Colonic mucosa (tissue), 4 donors: Measurements from ENCODE around the gene RAPGEF6. TPM values are rescaled to one million over a fixed set of nuclear protein-coding genes. Genes with fewer than 3 reads are reported as not detected.

ENCODE experiments used
- DNase-seq: peaks from one replicate; pipeline ENCODE4 v3.0.0-alpha.2; 2020
- H3K27ac ChIP-seq: fragments of 200-600 bp; one replicate; pipeline ENCODE4 v1.8.0; 2021
- H3K27me3 ChIP-seq: fragments of 200-600 bp; one replicate; pipeline ENCODE4 v1.8.0; 2021
- H3K36me3 ChIP-seq: fragments of 200-600 bp; one replicate; pipeline ENCODE4 v1.8.0; 2021
- H3K4me1 ChIP-seq: fragments of 200-600 bp; one replicate; pipeline ENCODE4 v1.8.0; 2021; ENCODE audit warnings: mild to moderate bottlenecking
- H3K4me3 ChIP-seq: fragments of 200-600 bp; one replicate; pipeline ENCODE4 v1.8.0; 2021
- H3K9ac ChIP-seq, 2 donors: one replicate each; pipeline ENCODE4 v1.7.0; 2013; ENCODE audit warnings: control low read depth in 2 of 2, low read depth in 2 of 2, low read length in 2 of 2
- H3K9me3 ChIP-seq: fragments of 200-600 bp; one replicate; pipeline ENCODE4 v1.8.0; 2021
- CTCF ChIP-seq: fragments of 200-600 bp; IDR thresholded peaks from one replicate; pipeline ENCODE4 v1.8.0; 2022; ENCODE audit warnings: antibody characterized with exemption, mild to moderate bottlenecking
- intact Hi-C: fragments of 100-400 bp; cut with DNase I; formaldehyde crosslinking; loops from one replicate; pipeline ENCODE4 v1.14.1; 2022
- total RNA-seq, 2 donors: library from RNA; stranded (reverse); fragmentation: NEBNext Ultra II Directional in 1 of 2; extraction: Animal tissue kit (Norgen Biotek cat#: 25700) in 1 of 2; gene quantifications; one replicate each; pipeline ENCODE4 v1.2.1, GENCODE V29; 2021
- donor health status: healthy.
- donor health status: DM: no; HTN: no; CAD: no.
- donor health status: DM: no; HTN: no; CAD: no.

RAPGEF6 gene
- total RNA-seq, 2 donors from 2014 or later = 14.9 to 16.2 TPM

GRCh38 chr5:131379723-131380122, 255.3 kb downstream of the RAPGEF6 start:
- no peak overlapping the region for H3K4me3 ChIP-seq
- DNase-seq = no peak
- intact Hi-C loops = loop anchor here (10.0 kb wide), 2 partner anchors 115 to 215 kb away; partner anchors contain the start of genes CDC42SE2 and HINT1
- peaks cover 16% of the 10 kb centered on the region for H3K4me1 ChIP-seq
- H3K36me3 ChIP-seq = no peaks in the 10 kb centered on the region
- no peak for TF ChIP-seq CTCF
- H3K9ac ChIP-seq = no peak overlapping the region
- no peaks in the 10 kb centered on the region for H3K9me3 ChIP-seq
- no peaks in the 10 kb centered on the region for H3K27me3 ChIP-seq
- H3K27ac ChIP-seq = peak overlapping the region; percentile 63

- DNase-seq = no peak
- H3K4me3 ChIP-seq = no peak overlapping the region
- no peaks in the 10 kb centered on the region for H3K36me3 ChIP-seq
- no peaks in the 10 kb centered on the region for H3K27me3 ChIP-seq
- intact Hi-C loops = no loop called here
- H3K9me3 ChIP-seq = no peaks in the 10 kb centered on the region
- H3K9ac ChIP-seq = peak overlapping the region in 1 of 2 donors; percentile 14
- no peak for TF ChIP-seq CTCF
- peaks cover 16% of the 10 kb centered on the region for H3K4me1 ChIP-seq
- H3K27ac ChIP-seq = peak overlapping the region; percentile 63
Measured at GRCh38 chr5:131378721-131379541, 256.1 kb downstream of the RAPGEF6 start.

GRCh38 chr5:131377785-131378325, 257.2 kb downstream of the RAPGEF6 start:
- H3K27me3 ChIP-seq = no peaks in the 10 kb centered on the region
- intact Hi-C loops = no loop called here
- no peaks in the 10 kb centered on the region for H3K36me3 ChIP-seq
- no peak for TF ChIP-seq CTCF
- H3K27ac ChIP-seq = peak overlapping the region; percentile 63
- no peak overlapping the region for H3K9ac ChIP-seq
- H3K4me1 ChIP-seq = peaks cover 16% of the 10 kb centered on the region
- no peaks in the 10 kb centered on the region for H3K9me3 ChIP-seq
- DNase-seq = no peak
- no peak overlapping the region for H3K4me3 ChIP-seq

- H3K4me1 ChIP-seq = peaks cover 16% of the 10 kb centered on the region
- TF ChIP-seq CTCF = no peak
- H3K9ac ChIP-seq = no peak overlapping the region
- H3K4me3 ChIP-seq = no peak overlapping the region
- no peak for DNase-seq
- no peaks in the 10 kb centered on the region for H3K9me3 ChIP-seq
- no peaks in the 10 kb centered on the region for H3K27me3 ChIP-seq
- intact Hi-C loops = no loop called here
- H3K36me3 ChIP-seq = no peaks in the 10 kb centered on the region
- H3K27ac ChIP-seq = peak overlapping the region; percentile 63
Measured at GRCh38 chr5:131377346-131377745, 257.7 kb downstream of the RAPGEF6 start.

GRCh38 chr5:131375351-131375750, 259.7 kb downstream of the RAPGEF6 start:
- H3K4me1 ChIP-seq = peaks cover 16% of the 10 kb centered on the region
- H3K27ac ChIP-seq = no peak overlapping the region
- no peak for TF ChIP-seq CTCF

More at GRCh38 chr5:131375351-131375750, 259.7 kb downstream of the RAPGEF6 start:
- Histone ChIP-seq H3K36me3 (no peaks in the 10 kb centered on the region), H3K27me3 (no peaks in the 10 kb centered on the region), H3K4me3 (no peak overlapping the region), H3K9me3 (no peaks in the 10 kb centered on the region), H3K9ac (no peak overlapping the region)
- intact Hi-C loops = no loop called here
- no peak for DNase-seq

Other genes starting within 250 kb of the RAPGEF6 start
- 10 to 100 TPM; 18.1 to 41.2 TPM for gene FNIP1, start 161.8 kb upstream of the RAPGEF6 start, total RNA-seq